Sigmoid colon (tissue), 7 donors: ENCODE data around the gene WASF2. TPM values are rescaled to one million over a fixed set of nuclear protein-coding genes. Genes with fewer than 3 reads are reported as not detected.
A peak's percentile ranks its signal among the peaks of the same experiment; 100 is the strongest.

ENCODE experiments used
- DNase-seq: peaks from one replicate; pipeline ENCODE4 v3.0.0-alpha.2; 2019
- H3K27ac ChIP-seq, 4 donors: fragments of 200-600 bp; sonication (generic); one replicate each; pipeline ENCODE4 v1.5.1; 2016 to 2019; ENCODE audit warnings: mild to moderate bottlenecking in 1 of 4
- H3K27me3 ChIP-seq, 3 donors: fragments of 200-600 bp; sonication (generic); one replicate each; pipeline ENCODE4 v1.5.1; 2019; ENCODE audit warnings: mild to moderate bottlenecking in 1 of 3
- H3K36me3 ChIP-seq, 4 donors: fragments of 200-600 bp; sonication (generic); one replicate each; pipeline ENCODE4 v1.5.1; 2016 to 2019
- H3K4me1 ChIP-seq, 4 donors: fragments of 200-600 bp; sonication (generic); one replicate each; pipeline ENCODE4 v1.5.1; 2017 to 2019
- H3K4me3 ChIP-seq, 4 donors: fragments of 200-600 bp; sonication (generic); one replicate each; pipeline ENCODE4 v1.5.1; 2017 to 2019; ENCODE audit warnings: mild to moderate bottlenecking in 2 of 4, moderate library complexity in 1 of 4
- H3K9me3 ChIP-seq, 4 donors: fragments of 200-600 bp in 3 of 4; sonication (generic) in 3 of 4; one replicate each; pipeline versions ENCODE4 v1.5.1 to v1.6.1; 2013 to 2019
- EP300 ChIP-seq, 4 donors: sonication (generic); formaldehyde crosslinking; IDR thresholded peaks; one replicate each; pipeline ENCODE4 v1.6.1; 2017; ENCODE audit warnings: antibody characterized with exemption in 4 of 4
- POLR2A ChIP-seq, 2 donors: fragments of 450-650 bp; IDR thresholded peaks; one replicate each; pipeline ENCODE4 v1.6.1; 2016; ENCODE audit warnings: antibody characterized with exemption in 2 of 2, mild to moderate bottlenecking in 2 of 2, moderate library complexity in 2 of 2
- POLR2AphosphoS5 ChIP-seq, 4 donors: sonication (generic); formaldehyde crosslinking; IDR thresholded peaks; one replicate each; pipeline ENCODE4 v1.6.1; 2017; ENCODE audit warnings: antibody characterized with exemption in 4 of 4
- WGBS, 2 donors: extraction: QIAGEN DNeasy Blood & Tissue Kit; methylation state at CpG; one replicate each; pipeline ENCODE4 v1.1.7; 2013; 5-methylcytosine and 5-hydroxymethylcytosine counted together
- intact Hi-C: fragments of 100-400 bp; cut with DNase I; formaldehyde crosslinking; loops from one replicate; pipeline ENCODE4 v1.15.1; 2023
- polyA plus RNA-seq, 3 donors: library from polyadenylated mRNA; stranded (reverse); fragments of 200-250 nt; gene quantifications; one replicate each; pipeline ENCODE4 v1.2.3, GENCODE V29; 2013
- total RNA-seq, 4 donors: library from RNA; depleted of rRNA; stranded (reverse); fragments of >200 nt; gene quantifications; one replicate each; pipeline ENCODE4 v1.1.0, GENCODE V29; 2016
- TF ChIP-seq, protein P1 (sequence below), 4 experiments: fragments of 450-650 bp in 3 of 4; fragments of 200-600 bp in 1 of 4; IDR thresholded peaks; one replicate each; pipeline ENCODE4 v1.5.1; 2016 to 2019; ENCODE audit warnings: antibody characterized with exemption in 4 of 4, mild to moderate bottlenecking in 3 of 4, moderate library complexity in 2 of 4
- donor health status: healthy with polysubstance abuse.
- donor health status: Bipolar disorder and iron deficiency.
- donor health status: healthy.

The WASF2 gene
- total and polyA plus RNA-seq, 7 donors: 30.0 to 69.6 (median 56.9) TPM

DNA sequence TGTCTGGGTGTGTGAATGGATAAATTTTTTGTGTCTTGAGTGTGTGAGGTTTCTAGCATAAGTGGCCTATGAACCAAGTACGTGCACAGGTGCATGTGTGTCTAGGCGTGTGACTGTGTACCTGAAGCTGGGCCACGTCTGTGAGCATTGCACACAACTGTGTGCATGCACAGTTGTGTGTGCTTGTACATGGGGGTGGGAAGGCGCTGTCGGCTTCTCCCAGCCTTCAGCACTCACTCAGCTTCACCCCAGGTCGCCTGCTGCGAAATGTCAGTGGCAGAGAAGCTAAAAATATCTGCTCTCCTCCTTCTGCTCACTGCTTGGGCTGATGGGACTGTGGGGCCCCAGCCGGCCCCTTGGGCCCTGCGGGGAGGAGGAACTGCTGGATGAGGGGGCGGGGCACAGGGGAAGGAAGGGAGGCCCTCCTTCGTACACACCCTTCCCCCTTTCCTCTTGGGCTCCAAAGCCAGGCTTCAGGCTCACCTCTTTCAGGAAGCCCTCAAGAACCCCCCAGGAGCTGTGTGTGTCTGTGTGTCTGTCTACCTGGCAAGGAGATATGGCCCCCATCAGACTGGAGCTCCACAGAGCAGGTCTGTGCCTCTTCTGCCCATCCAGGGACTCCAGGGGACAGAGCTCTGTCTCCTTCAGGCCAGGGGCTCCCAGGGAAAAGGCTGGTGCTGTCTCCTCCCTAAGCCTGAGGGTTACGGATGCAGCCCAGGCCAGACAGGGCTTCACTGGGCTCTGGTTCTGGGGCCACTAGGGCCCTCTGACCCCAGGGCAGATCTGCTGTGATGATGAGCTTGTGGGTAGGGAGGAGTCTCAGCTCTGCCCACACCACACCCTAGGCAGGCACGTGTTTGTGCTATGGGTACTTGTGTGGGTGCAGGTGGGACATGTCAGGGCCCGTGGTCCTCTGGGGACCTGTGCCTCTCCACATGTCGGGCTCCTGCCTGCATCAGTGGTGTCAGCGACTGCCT is 35.6 kb upstream of the WASF2 start:
- H3K4me1 ChIP-seq: peaks cover 0 to 93% (median 91%) of the 10 kb centered on the region in 4 donors
- intact Hi-C loops: loop anchor here (5.0 kb wide), 1 partner anchor 47 kb away; no protein-coding TSS in a partner anchor
- H3K27ac ChIP-seq: peak overlapping the region; percentile 90 to 96 (median 94)
- no peaks in the 10 kb centered on the region for H3K36me3 ChIP-seq
- 20 to 36% methylated on average over 16 of the region's 16 CpGs for WGBS, 2 donors
- H3K27me3 ChIP-seq: no peaks in the 10 kb centered on the region
- no peaks in the 10 kb centered on the region for H3K9me3 ChIP-seq
- DNase-seq: peak; percentile 93
- peak in 1 of 4 donors; percentile 7 for TF ChIP-seq EP300 (IDR thresholded peaks at IDR 0.05)
- TF ChIP-seq POLR2AphosphoS5 (IDR thresholded peaks at IDR 0.05): peak in 3 of 4 donors; percentile 50 to 60 (median 59)
- TF ChIP-seq, protein P1, sequence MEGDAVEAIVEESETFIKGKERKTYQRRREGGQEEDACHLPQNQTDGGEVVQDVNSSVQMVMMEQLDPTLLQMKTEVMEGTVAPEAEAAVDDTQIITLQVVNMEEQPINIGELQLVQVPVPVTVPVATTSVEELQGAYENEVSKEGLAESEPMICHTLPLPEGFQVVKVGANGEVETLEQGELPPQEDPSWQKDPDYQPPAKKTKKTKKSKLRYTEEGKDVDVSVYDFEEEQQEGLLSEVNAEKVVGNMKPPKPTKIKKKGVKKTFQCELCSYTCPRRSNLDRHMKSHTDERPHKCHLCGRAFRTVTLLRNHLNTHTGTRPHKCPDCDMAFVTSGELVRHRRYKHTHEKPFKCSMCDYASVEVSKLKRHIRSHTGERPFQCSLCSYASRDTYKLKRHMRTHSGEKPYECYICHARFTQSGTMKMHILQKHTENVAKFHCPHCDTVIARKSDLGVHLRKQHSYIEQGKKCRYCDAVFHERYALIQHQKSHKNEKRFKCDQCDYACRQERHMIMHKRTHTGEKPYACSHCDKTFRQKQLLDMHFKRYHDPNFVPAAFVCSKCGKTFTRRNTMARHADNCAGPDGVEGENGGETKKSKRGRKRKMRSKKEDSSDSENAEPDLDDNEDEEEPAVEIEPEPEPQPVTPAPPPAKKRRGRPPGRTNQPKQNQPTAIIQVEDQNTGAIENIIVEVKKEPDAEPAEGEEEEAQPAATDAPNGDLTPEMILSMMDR (IDR thresholded peaks at IDR 0.05): no peak
- H3K4me3 ChIP-seq: peak overlapping the region; percentile 11 to 52 (median 23)

DNA sequence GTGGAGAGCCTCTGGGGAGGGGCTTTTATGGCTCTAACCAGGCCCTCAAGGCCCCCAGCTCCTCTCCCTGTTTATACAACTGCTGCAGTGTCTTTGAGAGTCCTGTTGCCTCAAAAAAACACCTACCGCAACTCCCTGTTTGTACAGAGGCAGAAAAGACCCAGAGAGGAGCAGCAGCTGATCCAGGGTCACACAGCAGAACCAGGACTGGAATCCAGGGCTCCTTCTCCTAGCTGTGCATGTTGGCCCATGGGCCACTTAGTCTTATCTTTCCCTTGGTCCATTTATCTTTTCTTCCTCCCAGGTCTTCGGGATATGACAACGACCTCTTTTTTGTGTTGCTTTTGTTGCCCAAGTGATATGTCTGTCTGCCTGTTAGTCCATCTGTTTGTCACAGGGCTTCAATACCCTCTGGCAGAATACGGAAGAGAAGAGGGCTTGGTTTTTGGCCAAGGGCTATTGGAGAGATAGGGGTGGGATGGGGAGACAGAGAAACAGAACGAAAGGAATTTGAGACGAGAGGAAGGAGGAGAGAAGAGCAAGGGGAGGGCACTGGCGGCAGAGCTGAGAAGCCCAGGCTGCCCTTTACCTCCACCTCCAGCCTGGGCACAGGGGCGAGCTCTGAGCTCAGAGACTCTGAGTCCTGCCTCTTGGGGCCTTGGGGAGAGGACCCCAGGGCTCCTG is 33.5 kb upstream of the WASF2 start:
- intact Hi-C loops: no loop called here
- no peak for TF ChIP-seq POLR2A (IDR thresholded peaks at IDR 0.05)
- no peak for TF ChIP-seq EP300 (IDR thresholded peaks at IDR 0.05)
- TF ChIP-seq POLR2AphosphoS5 (IDR thresholded peaks at IDR 0.05): no peak
- TF ChIP-seq, protein P1 (IDR thresholded peaks at IDR 0.05): no peak
- no peak for DNase-seq
- Histone ChIP-seq H3K4me1 (peaks cover 0 to 95% (median 91%) of the 10 kb centered on the region in 4 donors), H3K27me3 (no peaks in the 10 kb centered on the region), H3K4me3 (peak overlapping the region in 3 of 4 donors; percentile 8 to 41 (median 37)), H3K27ac (peak overlapping the region; percentile 90 to 96 (median 94)), H3K9me3 (no peaks in the 10 kb centered on the region), H3K36me3 (no peaks in the 10 kb centered on the region)
- 63 to 82% methylated on average over 8 of the region's 8 CpGs for WGBS, 2 donors

DNA sequence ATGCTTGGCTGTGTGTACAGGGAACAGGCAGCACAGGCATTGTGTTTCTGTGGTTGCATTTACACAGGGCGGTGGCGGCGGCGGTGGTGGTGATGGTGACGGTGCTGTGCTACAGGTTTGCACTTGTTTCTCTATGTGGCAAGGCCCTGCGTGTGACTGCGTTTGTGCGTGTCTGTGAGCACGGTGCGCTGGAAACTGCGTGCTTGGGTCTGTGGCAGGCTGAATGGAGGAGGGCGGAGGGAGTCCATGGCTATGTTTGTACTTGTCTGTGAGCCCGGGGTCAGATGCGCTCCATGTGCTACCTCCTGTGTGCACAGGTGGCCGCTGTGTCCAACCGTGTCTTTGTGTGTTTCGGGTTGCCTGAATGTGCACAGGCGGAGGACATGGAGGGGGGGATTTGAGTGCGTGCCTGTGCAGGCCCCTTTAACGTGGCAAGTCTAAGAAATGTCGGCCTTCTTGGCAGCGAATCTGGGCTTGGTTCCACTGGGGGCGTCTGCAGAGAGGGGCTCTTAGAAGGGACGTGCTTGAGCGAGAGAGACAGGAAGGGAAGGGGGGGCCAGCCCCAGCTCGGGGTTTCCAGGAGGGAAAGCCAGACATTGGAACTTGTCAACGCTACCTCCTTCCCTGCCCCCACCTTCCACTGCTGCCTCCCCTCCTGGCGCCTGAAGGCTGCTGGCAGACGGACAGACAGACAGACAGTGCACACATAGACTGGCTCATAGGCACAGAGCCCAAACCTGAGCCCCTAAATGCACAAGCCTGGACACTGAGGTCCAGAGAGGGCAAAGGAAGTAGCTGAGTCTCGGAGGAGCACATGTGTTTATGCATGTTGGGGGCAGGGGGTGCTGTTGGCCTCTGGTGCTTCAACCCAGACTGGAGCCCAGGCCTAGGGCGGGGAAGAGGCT is 32.7 kb upstream of the WASF2 start:
- H3K27ac ChIP-seq: peak overlapping the region; percentile 90 to 96 (median 94)
- no peaks in the 10 kb centered on the region for H3K36me3 ChIP-seq
- WGBS, 2 donors: 48 to 77% methylated on average over 31 of the region's 31 CpGs
- TF ChIP-seq POLR2AphosphoS5 (IDR thresholded peaks at IDR 0.05): peak in 3 of 4 donors; percentile 20 to 39 (median 21)
- TF ChIP-seq POLR2A (IDR thresholded peaks at IDR 0.05): no peak
- TF ChIP-seq, protein P1 (IDR thresholded peaks at IDR 0.05): peak in 2 of 4 experiments; percentile 17 to 35
- H3K9me3 ChIP-seq: no peaks in the 10 kb centered on the region
- no peak for DNase-seq
- H3K27me3 ChIP-seq: no peaks in the 10 kb centered on the region
- peak overlapping the region in 3 of 4 donors; percentile 8 to 41 (median 37) for H3K4me3 ChIP-seq
- peaks cover 0 to 87% (median 83%) of the 10 kb centered on the region in 4 donors for H3K4me1 ChIP-seq
- intact Hi-C loops: no loop called here

DNA sequence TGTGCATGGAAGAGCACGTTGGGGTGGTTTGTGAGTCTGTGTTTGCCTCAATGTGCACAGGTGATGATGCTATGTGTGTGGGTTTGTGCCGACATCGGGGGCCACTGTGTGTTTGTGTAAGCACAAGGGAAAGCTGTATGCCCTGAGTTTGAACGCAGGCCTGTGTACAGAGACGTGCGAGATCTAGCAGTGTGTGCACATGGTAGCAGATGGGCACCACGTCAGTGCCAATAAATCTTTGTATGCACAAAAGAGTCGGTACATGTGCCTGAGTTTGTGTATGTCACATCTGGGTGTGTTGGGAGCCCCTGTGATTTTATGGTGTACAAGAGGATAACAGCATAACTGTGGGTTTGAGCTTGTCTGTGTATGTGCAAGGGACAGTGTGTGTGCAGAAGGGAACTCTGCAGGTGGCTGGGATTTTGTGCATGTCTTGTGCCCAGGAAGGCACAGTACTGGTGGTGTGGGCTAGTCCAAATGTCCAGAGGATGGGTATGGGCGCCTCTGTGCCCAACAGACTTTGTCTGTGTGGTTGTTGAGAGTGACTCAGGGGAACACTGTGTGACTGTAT is 32.0 kb upstream of the WASF2 start:
- Histone ChIP-seq H3K9me3 (no peaks in the 10 kb centered on the region), H3K27me3 (no peaks in the 10 kb centered on the region), H3K4me1 (peaks cover 0 to 79% (median 75%) of the 10 kb centered on the region in 4 donors), H3K4me3 (peak overlapping the region in 3 of 4 donors; percentile 8 to 41 (median 37)), H3K36me3 (no peaks in the 10 kb centered on the region), H3K27ac (peak overlapping the region; percentile 90 to 96 (median 94))
- intact Hi-C loops: no loop called here
- no peak for DNase-seq
- TF ChIP-seq POLR2AphosphoS5 (IDR thresholded peaks at IDR 0.05): peak in 2 of 4 donors; percentile 30 to 34
- TF ChIP-seq, protein P1 (IDR thresholded peaks at IDR 0.05): no peak
- 41 to 49% methylated on average over 9 of the region's 9 CpGs for WGBS, 2 donors
